Tibial nerve (tissue), 4 donors: ENCODE measurements around the gene CCNB1.

ENCODE experiments used
- EP300 ChIP-seq, 2 donors: sonication (generic); formaldehyde crosslinking; IDR thresholded peaks; one replicate each; pipeline ENCODE4 v1.6.1; 2017; ENCODE audit warnings: antibody characterized with exemption in 2 of 2, mild to moderate bottlenecking in 1 of 2
- POLR2A ChIP-seq, 2 donors: fragments of 450-650 bp; IDR thresholded peaks; one replicate each; pipeline ENCODE4 v1.6.1; 2017; ENCODE audit warnings: antibody characterized with exemption in 2 of 2, mild to moderate bottlenecking in 2 of 2, moderate library complexity in 2 of 2
- TF ChIP-seq, protein P1 (sequence below), 5 experiments: fragments of 200-600 bp in 3 of 5; fragments of 450-650 bp in 2 of 5; sonication (generic) in 3 of 5; IDR thresholded peaks; one replicate each; pipeline ENCODE4 v1.5.1; 2016 to 2019; ENCODE audit warnings: antibody characterized with exemption in 5 of 5, mild to moderate bottlenecking in 3 of 5, moderate library complexity in 2 of 5

DNA sequence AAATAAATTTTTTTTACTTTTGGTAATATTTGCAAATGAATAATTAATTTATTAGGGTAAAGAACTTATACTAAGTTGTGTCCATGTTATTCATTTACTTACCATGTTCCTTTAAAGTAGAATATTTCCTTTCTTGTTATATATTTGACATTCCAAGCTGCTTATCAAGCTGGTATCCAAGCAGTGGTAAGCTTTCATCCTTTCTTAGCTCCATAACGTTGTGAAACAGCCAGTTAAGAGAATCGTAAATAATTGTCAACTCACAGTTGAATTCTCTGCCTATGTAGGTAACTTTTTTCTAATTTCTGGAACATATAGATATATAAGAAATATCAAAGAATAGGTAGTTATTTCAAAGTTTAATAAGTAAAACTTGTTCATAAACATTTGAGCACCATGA, 36.7 kb upstream of the CCNB1 start:
- TF ChIP-seq, protein P1, sequence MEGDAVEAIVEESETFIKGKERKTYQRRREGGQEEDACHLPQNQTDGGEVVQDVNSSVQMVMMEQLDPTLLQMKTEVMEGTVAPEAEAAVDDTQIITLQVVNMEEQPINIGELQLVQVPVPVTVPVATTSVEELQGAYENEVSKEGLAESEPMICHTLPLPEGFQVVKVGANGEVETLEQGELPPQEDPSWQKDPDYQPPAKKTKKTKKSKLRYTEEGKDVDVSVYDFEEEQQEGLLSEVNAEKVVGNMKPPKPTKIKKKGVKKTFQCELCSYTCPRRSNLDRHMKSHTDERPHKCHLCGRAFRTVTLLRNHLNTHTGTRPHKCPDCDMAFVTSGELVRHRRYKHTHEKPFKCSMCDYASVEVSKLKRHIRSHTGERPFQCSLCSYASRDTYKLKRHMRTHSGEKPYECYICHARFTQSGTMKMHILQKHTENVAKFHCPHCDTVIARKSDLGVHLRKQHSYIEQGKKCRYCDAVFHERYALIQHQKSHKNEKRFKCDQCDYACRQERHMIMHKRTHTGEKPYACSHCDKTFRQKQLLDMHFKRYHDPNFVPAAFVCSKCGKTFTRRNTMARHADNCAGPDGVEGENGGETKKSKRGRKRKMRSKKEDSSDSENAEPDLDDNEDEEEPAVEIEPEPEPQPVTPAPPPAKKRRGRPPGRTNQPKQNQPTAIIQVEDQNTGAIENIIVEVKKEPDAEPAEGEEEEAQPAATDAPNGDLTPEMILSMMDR (IDR thresholded peaks at IDR 0.05) = no peak
- TF ChIP-seq POLR2A (IDR thresholded peaks at IDR 0.05) = no peak
- TF ChIP-seq EP300 (IDR thresholded peaks at IDR 0.05) = no peak
